A673 (cell line): ENCODE measurements around the gene UQCRC1.

Experiments used
- CTCF ChIP-seq: fragments of 300-800, 200-600 bp; sonication (generic); conservative IDR thresholded peaks from 2 replicates; pipeline ENCODE4 v1.5.1; 2017; ENCODE audit warnings: low read depth, mild to moderate bottlenecking, antibody characterized with exemption, low read length, moderate library complexity, mixed read lengths
- EZH2 ChIP-seq: fragments of 200-600 bp; sonication (generic); IDR thresholded peaks from 2 replicates; pipeline ENCODE4 v1.6.1; 2017; ENCODE audit warnings: borderline replicate concordance, low read depth, mild to moderate bottlenecking, mixed read lengths, antibody characterized with exemption, low read length; ENCODE audit not compliant: poor library complexity, severe bottlenecking

- TF ChIP-seq CTCF (no peak), EZH2 (no peak)
These were observed 40.0 kb downstream of the UQCRC1 start for GRCh38 chr3:48569400-48569799.
